Dermis blood vessel endothelial cell (primary cell): ENCODE results near the gene ZBTB7C. TPM values are rescaled to one million over a fixed set of nuclear protein-coding genes. Genes with fewer than 3 reads are reported as not detected.

Source experiments
- DNase-seq: peaks from one replicate; pipeline ENCODE4 v3.0.0; 2010
- total RNA-seq: library from RNA; depleted of rRNA; stranded (reverse); fragments of >200 nt; gene quantifications from 2 replicates; pipeline ENCODE4 v1.2.3, GENCODE V29; 2014

The ZBTB7C gene
- total RNA-seq, 1 donor from 2014 or later: not detected

DNA sequence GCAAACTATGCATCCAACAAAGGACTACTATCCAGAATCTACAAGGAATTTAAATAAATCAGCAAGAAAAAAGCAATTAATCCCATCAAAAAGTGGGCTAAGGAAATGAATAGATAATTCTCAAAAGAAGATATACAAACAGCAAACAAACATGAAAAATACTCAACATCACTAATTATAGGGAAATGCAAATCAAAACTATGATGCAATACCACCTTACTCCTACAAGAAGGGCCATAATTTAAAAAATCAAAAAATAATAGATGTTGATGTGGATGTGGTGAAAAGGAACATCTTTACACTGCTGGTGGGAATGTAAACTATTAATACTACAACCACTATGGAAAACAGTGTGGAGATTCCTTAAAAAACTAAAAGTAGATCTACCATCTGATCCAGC, 164.7 kb downstream of the ZBTB7C start:
- DNase-seq: no peak

DNA sequence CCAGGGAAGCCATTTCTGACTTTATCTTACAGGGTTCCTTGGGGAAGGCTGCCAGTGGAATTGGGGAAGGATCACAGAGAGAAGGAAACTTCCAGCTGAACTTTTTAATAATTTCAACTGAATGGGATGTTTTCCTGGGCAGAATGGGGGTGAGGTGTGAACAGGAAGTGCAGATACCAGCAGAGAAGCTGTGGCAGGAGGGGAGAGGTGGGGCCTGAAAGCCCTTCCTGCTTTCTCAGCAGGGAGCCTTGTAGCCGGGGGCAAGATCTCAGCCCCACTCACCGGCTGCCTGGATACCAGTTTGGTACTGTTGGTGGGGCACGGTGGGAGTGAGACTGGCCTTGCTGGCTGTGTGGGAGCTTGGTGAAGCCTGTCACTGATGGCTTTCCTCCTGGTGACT, 170.5 kb downstream of the ZBTB7C start:
- no peak for DNase-seq

DNA sequence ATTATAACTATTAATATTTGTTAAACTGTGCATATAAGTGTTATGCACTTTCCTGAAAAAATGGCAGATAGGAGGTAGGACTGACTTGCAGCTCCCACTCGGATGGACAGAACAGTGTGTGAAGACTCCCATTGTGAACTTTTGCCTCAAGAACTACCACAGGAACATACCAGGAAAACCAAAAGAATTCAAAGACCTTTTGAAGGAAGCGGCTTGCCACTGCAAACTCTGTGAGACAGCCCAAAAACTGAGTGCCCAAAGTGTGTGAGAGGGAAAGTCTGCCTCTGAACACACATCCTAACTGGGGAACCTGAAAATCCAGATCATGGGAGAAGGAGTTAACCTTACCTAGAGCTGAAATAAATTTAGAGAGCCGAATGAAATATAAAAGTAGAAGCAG, 171.0 kb downstream of the ZBTB7C start:
- DNase-seq: no peak

DNA sequence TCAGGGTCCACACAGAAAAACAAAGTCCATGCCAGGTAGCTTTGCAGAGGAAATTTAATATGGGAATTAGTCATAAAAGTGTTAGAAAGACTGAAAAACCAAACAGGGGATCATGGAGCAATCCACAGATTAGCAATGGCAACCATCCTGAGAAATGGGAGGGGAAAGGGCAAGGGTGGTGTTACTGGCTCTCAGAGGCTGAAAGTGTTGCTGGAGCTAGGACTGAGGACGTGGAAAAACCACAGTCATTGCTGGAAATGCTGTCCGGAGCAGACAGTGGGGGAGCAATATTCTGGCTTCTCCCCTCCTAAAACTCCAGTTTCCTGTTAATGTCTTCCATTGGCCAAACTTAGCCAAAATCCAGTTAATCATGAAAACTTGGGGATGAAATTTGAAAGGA, 172.4 kb downstream of the ZBTB7C start:
- no peak for DNase-seq

DNA sequence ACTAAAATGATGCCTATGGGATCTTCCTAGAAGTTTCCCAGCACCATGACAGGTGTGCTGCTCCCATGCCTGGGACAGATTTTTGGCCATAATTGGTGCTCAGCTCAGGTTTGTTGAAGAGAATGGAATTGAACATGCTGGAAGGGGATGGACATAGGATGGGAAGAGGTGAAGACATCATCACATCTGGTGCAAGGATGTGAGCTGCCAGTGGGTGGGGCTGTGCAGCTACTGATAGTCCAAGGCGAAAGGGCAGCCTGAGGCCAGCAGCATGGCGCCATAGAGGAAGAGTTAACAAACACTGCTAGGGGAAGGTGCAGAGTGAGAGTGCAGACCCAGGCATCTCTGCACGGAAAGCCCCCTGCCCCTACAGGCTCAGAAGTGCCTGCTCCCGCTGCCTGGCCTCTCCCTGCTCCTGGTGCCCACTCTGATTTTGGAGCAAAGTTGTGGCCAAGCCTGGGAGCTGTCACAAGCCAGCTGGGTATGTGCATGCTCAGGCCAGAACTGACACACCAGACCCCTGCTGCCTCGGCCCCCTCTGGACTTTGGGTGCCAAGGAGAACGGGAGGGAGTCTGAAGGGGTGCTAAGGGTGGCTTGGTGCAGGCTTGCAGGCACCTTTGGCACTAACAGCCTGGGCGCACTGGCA, 178.6 kb downstream of the ZBTB7C start:
- peak; percentile 50 for DNase-seq

DNA sequence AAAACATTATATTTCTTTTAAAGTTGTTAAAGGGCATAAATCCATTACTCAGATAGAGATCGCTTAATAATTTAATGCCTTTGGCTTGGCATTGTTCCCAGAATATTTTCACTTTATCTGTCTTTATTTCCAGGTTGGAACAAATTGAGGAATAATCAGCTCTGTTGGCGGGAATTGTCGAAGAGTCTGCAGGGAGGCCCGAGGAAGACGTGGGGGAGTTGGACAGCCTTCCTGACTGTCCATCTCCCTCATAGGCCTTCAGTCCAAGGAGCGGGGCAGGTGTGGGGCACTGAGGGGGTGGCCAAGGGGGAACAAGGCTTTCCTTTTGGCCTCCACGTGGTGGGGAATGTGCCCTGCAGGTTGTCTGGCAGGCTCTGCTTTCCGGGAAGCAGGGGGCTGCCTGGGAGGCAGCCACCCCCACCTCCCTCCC, 179.6 kb downstream of the ZBTB7C start:
- DNase-seq: no peak

DNA sequence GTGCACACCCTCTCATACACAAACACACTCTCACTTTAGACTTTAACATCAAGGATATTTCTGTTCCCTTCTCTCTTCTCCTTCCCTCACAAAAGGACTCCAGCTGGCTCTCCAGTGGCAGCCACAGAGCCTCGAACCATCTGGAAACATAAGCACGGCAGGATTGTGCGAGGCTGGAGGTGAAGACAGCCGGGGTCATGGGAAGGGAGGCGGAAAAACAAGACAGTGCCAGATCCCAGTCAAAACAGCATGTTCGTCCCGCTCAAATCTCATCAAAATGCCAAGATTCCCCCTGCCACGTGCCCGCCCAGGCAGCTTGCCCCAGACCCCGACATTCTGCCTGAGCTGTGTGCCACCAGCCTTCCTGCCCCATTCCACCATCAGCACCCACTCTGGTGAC, 180.3 kb downstream of the ZBTB7C start:
- DNase-seq: no peak

DNA sequence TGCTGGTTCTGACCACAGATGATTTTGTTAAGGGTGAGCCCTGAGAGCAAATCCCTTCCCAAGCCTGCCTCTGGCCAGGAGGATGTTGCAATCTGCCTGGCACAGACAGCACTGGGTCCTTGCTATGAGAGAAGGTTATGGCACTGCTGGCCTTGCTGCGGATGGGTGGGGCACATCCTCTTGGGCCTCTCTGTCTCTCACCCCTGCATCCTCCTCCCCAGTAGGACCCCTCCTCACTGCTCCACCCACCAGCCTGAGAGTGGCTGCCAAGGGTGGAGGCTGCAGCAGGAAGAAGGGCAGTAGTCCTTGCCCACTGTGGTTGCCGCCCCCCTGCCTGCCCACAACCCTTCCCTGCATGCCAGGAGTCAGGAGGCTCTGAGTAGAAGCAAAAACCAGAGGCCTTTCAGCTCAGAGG, 180.9 kb downstream of the ZBTB7C start:
- DNase-seq: no peak

DNA sequence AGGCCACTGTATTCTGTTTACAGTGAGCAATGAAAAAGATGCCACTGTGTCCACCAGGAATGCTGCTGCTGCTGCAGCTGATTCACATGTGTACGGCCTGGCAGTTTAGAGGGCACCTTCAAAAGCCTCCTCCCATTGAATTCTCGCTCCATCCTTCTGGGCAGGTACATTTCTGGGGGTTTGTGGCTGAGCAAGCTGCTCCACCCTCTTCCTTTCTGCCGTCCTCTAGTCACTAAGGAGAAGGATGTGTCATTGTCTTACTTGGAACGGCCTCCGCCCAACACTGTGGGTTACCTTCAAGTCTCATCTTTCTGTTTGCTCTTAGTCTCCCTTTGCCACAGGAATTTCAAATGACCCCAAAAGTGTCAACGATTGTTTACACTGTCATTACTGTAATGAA, 182.0 kb downstream of the ZBTB7C start:
- no peak for DNase-seq

DNA sequence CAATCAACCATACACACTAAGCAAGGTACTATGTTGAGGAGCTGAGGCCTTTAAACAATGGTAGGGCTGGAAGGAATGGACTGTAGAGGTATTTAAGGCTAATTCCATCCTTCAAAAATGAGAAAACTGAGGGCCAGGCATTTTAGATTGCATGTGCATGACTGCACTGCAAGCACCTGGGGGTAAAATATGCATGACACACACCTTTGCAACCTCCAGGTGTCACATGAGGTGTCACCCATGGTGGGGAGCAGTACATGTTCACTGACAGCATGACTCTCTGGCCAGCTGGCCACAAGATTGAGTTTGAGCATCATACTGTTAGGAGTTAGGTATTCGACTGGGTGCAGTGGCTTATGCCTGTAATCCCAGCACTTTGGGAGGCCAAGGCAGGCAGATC, 182.8 kb downstream of the ZBTB7C start:
- DNase-seq: no peak

DNA sequence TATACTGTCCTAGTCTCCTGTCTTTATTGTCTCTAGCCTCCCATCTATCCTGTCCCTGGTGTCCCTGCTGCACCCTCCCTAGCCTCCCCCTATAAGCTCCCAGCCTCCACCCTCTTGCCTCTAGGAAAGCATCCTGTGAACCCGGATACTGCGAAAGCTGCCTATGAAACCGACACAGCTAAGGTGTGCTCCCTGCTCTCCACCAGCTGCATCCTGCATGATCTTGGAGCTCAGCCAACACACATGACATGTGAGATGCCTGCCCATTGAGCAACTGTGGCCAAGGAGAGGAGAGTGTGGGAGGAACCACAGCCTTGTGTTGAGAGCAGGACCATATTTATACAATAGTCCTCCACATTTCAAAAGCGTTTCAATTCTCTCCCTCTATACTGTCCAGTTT, 187.1 kb downstream of the ZBTB7C start:
- peak; percentile 49 for DNase-seq

DNA sequence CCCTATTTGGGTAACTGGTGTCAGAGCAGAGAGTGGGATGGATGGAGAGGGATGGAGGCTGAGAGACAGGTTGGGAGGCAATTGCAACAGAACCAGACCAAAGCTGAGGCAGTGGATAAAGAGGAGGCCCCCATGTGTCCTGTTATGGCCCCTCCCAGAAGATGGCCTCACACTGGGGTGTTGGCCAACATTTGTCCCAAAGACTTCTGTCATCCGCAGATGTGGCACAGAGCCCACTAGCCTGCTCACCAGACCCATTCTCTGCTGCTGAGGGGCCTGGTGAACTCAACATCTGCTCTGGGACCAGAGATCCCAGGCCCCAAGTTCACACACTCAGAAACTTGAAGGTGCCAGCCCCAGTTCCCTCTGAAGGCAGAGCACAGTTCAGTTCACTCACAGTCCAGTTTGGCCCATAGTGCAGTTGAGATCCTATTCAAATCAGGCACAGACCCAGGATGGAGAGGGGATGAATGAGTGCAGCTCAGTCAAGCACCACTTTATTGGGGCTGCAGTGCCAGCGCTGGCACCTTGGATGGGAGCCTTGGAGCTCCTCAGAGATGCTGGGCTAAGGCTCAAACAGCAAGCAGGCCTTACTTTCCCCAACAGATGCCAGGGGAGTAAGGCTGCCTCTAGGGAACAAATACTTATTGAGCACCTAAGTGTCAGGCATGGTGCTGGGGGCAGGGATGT, 189.2 kb downstream of the ZBTB7C start:
- no peak for DNase-seq

DNA sequence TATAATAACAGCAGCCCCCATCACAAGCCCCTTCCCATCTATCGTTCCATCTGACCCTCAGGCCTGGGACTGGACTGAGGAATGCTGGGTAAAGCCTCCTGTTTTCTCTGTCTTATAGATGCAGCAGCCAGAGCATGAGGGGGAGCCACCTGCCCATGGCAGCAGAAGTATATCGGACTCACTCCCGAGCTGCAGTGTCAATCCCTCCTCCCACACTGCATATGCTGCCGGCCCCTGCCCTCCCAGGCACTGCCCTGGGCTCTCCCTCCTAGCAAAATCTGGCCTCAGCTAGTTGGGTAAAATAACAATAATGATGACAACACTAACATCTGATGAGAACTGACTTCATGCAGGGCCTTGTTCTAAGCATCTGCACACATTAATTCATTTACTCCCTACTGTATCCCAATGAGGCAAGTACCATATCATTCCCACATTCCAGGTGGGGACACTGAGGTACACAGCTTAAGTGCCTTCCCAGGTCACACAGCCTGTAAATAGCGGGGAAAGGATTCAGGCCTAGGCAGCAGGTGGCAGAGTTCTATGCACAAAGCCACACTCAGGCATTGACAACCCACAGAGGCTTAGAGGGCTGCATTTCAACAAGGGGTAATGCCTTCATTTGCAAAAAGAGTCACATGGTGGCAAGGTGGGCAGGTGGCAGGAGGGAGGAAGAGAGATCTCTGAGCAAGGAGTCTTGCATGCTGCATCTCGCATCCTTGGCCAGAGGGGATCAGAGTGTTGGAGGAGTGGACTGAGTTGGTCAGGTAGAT, 190.0 kb downstream of the ZBTB7C start:
- no peak for DNase-seq

DNA sequence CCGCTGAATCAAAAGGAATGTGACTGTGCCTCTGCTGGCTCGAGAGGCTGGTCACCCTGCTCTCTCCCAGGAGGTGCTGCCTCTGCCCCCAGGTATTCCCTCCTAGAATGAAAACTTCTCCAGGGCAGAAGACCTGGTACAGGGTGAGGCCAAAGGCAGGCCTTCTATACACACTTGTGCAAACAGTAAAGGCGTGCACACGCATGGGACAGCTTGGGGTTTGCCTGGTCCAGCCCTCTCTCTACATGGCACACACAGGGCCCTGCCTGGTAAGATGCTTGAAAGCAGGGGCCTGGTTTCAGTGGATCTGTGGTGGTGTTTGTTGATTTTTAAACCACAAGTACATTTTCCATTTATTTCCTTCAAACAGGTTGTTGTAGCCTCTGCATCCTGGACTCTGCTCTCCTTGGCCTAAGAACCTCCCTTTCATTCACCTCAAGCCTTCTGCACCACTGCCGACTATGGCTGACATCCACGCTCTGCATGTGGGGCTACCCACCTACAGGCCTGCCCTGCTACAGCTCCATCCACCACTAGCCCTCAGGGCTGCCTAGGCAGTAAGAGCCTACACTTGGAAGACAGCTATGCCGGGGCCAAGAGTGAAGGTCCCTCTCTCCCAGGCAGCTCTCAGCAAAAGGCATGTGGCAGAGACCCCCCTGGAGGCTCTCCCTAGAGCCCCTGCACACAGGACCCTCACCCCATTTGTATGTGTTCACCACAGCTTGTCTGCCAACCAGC, 190.7 kb downstream of the ZBTB7C start:
- no peak for DNase-seq

DNA sequence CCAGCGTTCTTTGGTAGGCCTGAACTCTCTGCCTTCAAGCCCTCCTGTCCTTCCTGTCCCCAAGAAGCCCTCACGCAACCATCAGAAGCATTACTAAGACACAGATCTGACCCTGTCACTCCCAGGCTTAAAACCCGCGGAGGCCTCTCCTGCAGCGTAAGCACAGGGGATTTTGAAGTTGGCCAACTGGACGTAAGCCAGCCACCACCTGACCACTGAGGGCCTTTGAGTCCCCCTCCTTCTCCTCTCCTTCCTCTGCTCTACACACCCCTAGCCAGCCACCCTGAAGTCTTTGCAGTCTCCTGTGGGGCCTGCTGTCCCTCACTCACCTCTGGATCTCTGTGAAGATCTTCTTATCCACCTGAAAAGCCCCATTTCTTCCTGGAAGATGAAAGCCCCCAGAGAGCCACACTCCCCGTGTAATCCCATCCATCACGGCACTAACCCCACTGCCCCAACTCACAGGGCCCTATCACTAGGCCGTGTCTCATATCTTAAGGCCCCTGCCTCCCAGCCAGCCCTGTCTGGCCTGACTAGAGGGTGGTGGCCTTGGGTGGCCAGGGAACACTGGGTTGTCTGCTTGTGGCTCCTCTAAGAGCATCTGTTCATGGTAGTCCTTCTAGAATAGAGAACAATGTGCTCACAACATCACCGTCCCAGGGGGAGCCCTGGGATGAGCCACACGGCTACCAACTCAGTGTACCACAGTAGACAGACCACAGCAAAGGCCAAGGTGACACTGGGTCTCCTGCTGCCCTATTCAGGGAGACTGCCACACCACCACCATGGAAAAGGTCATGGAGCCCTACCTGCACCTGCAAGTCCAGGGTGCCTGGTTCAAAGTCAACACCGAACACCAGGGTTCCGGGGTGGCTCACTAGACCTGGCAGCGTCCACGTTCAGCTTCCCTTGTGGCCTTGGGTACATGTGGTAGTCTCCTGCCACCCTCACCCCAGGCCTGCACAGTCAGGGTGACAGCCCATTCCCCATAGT, 191.6 kb downstream of the ZBTB7C start:
- DNase-seq: no peak

DNA sequence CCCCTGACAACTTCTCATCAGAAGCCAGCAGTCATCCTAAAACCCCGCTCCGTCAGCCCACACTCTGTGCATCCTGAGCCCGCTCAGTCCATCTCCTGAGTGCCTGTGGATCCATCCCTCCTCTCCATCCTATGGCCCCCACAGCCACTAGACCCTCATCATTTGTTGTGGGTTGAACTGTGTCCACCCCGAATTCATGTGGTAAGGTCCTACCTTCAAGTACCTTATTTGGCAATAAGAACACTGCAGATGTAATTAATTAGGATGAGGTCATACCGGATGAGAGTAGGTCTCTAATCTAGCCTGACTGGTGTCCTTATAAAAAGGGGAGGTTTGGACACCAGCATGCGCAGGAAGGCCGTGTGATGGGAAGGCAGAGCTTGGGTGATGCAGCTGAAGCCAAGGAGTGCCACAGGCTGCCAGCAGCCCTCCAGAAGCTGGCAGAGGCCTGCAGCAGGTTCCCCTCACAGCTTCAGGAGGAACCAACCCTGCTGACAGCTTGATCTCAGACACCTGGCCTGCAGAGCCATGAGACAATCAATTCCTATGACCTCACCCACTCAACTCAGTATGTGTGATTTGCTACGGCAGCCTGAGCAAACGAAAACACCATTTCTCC, 192.4 kb downstream of the ZBTB7C start:
- no peak for DNase-seq

DNA sequence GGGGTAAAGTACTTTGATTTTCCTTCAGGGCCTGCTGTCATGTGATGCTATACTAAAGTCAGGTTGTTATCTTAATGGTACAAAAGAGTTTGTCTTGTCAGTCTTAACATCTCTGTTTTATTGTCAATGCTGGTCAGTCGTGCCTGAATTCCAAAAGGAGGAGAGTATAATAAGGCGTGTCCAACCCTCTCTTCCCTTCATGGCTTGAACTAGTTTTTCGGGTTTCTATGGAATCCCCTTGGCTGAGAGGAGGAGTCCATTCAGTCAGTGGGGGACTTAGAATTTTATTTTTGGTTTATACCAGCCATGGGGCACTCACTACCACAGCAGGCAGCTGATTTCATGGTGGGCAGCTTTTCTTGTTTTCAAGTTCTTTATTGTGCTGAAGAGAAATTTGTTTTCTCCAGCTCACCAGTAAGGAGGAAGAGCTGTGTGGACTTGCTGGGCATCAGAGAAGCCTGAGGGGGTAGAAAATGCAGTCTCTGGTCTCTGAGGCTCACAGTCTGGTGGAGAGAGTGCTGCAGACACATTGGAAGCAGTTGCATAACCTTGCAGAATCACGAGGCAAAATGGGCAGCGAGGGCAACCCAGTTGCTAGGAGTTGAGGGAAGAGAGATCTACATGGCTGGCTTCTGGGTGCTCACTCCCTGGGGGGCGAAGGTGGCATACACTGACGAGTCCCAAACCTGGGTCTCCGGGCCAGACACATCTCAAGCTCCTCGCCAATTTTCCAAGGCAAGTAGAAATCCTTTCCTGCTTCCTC, 193.1 kb downstream of the ZBTB7C start:
- DNase-seq: no peak

DNA sequence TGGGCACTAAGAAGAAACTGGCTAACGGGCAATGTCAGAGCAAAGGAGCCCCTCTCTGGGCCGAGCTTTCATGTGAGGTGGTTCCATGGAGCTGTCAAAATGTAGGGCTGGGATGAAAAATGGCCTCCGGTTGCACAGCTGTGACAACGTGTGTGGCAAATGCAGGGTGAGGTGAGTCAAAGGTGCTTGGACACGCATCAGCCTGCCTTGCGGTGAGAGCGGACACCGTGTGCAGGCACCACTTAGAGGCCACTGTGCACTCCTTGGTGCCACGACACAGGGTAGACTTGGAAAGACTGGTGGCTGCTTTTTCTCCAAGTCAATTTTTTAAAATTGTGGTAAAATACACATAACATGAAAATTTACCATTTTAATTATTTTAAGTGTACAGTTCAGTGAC, 195.4 kb downstream of the ZBTB7C start:
- no peak for DNase-seq

DNA sequence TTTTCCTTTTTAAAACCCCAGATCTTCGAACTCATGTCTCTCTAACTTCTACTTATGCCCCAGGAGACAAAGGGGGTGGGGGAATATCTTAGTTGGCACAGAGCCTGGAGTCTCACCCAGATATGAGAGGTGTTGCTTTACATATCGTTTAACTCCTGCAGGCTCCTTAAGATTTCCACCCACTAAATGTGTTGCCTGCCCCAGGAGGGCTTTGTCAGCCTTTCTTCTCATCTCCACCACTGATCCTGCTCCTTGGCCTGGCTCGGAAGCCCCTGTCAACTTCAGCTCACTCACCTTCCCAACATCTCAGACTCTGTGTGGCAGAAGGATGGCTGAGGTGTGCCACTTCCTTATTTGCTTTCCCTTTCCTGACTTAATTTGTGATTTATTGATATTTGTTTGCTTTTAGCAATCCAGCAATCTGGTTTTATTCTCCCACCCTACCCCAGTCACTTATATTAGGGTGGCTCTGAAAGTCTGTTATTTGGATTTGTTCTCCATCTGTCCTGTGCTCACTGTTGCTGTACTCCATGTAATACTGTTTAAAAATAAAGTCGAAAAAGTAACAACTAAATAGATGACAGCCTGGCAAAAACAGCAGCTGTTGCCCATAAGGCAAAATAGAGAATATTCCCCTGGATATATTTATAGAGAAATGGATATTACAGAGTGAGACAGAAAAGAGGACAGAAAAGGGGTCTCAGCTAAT, 200.6 kb downstream of the ZBTB7C start:
- no peak for DNase-seq

DNA sequence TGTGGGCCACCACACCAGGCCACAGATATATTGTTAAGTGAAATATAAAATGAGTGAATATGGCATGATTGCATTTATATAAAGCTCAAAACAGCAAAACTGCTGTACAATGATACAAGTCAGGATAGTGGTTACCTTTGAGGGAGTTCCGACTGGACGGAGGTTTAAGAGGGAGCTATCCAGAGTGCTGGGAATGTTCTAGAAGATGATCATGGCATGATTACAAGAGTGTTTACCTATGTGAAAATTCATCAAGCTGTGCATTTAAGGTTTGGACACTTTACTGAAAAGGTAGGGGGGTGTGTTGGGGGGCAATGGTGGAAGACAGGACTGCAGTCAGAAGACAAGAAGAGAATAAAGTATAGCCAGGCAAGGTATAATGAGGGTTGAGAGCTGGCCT, 201.4 kb downstream of the ZBTB7C start:
- no peak for DNase-seq
